Inflammatory macrophage (primary cell): ENCODE results near the gene TP53I11.

Experiments
- DNase-seq, 2 donors: peaks; one replicate each; pipeline ENCODE4 v3.0.0-alpha.2; 2020 to 2022

Gene TP53I11

DNA sequence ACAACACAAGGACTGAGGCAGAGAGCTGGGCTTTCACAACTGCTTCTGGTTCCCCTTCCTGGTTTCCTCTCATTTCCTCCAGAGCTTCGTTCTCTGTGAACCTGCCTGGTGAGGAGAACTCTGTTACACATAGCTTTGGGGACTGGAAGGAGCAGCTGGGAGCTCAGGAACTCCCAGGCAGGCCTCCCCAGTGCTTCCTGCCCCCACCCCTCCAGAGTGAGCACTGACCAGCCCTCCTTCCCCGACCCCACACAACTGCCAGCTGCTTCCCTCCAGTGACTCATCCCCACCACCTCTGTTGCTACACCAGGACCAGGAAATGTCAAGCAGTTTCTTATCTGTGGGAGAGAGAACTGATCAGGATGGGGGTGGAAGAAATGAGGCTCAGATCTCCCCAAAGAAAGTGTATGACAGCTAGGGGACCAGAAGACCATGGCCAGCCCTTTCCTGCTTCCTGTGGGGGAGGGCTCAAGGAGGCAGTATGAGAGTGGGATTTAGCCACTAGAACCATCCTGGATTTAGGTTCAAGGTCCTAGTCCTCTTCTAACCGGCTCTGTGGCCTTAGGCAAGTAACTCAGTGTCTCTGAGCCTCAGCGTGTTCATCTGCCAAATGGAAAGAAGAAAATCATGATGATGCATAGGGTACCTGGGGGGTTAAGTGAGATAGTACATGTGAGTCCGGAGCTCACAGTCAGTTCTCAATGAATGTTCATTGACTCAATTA is 4.5 kb upstream of the TP53I11 start:
- DNase-seq = peak; percentile 84 to 91

DNA sequence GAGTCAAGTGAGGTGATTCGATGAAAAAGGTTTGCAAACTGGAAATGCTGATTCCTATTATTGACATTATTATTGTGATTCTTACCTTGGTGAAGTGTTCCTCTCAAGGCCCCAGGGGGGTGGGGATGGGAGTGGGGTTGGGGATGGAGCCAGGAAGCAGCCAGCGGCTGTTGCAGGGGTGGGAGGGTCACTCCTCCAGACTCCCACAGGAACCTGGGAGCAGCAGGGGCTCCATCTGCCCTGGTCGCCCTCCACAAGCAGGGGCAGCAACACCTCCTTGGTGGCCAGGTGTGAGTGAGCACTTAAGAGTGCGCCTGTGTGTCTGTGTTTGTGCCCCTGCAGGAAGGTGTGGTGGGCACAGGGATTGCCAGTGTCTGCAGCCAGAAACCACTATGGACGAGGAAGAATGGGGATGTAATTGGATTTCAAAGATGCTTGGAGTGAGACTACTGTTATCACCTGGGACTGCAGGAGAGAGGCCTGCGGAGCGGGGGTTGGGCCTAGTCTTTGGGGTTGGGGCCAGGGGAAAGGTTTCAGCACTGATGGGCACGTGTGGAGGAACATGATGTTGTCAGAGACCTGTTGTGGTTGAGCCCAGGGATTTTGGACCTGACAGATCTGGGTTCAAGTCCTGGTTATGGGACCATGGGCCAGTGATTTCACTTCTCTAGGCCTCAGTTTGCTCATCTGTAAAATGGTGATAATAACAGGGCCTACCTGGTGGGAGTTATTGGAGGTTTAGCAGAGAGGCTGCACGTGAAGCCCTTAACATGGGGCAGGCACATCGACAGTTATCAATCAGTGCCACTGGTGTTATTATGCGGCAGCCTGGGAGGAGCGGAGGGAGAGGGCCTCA is 3.6 kb upstream of the TP53I11 start:
- no peak for DNase-seq

DNA sequence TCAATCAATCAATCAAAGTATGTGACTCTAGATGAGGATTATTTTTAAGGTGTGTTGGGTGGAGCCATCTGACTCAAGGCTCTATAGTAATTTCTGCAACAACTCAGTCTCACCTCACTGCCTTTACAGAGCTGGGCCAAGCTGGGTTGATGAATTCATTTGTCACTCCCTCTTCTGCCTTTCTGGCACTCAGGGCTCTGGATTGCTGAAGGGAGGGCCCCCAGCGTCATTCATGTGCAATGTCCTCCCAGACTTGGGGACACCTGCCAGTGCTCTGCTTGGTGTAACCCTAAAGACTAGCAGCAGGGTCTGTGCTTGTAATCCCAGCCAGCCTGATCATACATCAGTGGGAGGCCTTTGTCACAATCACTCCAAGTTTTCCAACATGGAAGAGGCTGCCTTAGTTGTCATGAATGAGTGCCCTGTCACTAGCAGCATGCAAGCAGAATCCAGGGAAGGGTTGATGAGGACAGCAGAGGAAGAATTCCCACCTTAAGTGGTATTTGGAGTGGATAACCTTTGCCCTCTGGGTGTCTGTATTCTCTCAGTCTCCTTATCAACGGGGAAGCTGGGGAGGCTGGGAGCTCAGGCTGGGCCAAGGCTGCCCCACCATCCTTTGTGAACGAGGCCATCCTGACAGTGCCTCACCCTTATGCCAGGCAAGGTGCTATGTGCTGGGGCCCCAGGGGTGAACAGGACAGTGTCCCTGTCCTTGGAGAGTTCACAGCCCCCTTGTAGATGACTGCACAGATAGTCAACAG is 2.0 kb upstream of the TP53I11 start:
- DNase-seq = no peak

DNA sequence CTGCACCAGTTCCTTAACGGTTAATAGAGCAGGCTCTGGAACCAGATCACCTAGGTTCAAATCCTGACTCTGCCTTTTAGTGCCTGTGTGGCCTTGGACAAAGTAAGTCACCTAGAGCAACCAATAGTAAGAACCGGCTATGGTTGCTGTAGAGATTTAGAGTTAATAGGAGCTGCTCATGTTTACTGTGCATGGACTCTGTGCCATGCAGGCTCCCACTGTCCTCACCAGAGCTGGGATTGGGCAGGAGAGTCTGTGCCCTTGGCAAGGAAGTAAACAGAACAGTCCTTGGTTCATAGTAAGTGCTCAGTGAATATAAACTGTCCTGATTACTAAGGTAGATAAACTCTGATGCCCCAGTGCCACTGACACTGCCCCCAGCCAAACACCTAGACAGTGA is 1.4 kb upstream of the TP53I11 start:
- no peak for DNase-seq

DNA sequence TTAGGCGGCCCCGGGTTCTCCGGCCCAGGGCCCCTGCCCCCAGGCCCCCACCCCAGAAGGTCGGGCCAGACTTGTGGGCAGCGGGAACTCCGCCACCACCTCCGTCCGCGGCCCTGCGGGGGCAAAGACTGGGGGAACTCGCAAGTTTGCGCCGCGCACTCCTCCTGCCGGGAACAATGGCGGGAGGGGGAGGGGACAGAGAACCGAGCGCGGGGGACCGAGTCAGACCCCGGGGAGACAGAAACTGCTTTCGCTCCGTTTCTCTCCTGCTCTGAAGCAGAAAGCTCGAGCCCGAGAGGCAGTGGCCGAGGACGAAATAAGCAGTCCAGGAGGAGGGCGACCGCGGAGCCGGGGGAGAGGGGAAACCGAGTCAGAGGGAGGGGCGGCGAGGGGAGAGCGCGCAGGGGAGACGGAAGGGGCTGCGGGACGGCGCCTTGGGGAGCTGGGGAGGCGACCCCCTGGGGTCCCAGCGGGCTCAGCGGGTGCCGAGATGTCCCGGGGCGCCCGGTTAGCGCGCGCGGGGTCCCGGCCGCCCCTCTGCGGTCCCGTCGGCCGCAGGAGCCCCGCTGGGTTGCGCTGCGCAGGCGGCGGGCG is 555 bp downstream of the TP53I11 start:
- peak in 1 of 2 donors; percentile 31 for DNase-seq

DNA sequence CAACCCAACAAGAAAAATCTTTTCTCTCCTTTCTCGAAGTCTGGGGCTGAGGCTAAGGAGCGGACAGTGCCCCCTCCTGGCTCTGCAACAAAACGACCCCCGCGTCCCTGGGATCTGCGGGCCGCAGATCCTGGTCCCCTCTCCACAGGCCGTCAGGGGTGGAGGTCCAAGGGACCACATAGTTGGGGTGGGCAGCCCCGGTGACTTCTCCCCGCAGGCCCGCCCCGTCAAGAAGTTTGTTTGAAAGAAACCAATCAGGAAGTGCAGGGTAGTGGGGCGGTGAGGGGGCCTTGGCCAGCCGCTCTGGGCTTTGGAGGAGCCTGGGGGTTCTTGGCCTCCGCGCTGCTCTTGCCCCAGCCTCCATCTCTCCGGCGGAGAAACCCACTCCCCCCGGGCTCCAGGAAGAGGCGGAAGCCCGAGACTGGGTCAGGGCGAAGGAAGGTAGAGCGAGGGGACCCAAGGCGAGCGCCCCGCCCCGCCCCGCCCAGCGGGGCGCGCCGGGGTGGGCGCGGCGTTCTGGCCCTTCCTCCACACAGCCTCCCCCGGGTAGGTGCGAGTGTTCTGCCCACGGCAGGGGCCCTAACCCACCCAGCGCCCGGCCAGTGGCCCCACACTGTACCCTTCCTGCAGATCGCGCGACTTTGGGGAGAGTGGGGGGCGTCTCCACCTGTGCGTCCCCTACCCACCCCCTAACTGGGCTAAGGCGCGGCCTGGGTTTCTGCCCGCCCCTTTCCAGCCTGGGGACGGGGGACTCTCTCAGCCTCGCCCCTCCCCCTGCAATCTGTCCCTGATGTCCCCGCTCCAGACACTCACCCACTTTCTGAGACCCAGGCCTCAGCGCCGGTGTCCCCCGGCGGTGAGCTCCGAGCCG is 1.3 kb downstream of the TP53I11 start:
- peak; percentile 43 to 44 for DNase-seq

DNA sequence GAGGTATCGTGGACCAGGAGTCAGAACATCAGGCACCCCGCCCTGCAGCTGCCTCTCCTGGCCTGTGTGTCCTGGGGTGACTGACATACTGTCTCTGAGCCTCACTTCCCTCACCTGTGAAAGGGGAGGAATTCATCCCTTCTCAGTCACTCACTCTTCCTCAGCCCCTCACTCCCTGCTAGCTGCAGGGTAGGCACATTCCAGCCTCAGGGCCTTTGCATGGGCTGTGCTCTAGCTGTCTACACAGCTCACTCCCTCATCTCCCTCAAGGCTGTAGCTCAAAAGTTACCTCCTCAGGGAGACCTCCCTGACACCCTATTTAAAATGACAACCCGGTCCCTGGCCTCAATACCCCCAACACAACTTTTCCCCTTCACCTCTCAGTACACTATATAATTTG is 2.5 kb downstream of the TP53I11 start:
- DNase-seq = no peak

DNA sequence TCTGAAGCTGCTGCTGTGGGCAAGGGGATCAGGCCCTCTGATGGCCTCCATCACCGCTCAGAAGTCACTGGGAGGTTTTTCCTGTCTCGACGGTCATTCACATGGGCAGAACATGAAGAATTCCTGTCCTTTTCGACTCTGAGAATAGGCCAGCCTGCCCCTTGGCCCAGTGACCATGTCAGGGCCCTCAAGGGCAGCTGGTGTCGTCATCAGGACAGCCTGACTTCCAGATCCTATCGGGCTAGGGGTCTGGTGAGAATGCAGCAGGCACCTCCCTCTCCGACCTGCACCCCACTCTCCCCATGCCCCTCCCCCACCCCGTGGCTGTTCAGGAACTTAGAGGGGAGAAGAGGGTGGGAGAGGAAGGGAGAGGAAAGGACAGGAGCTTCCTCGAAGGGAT is 3.6 kb downstream of the TP53I11 start:
- DNase-seq = no peak

DNA sequence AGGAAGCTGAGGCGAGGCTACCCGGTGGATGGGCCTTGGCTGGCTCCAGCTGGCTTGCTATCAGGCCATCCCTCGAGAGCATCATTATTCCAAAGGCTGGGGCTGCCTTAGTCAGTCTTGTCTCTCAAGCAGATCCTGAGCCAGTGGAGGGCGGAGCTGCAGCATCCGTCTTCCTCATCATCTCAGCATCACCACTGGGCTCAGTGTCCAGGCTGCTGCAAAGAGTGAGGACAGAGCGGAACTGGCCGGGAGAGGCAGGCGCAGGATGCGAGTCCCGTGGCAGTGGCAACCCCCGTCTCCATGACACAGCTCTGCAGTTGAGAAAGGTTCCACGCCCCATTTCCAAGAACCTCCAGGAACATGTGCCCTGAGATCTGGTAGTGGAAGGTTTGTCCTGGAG is 4.4 kb downstream of the TP53I11 start:
- no peak for DNase-seq

DNA sequence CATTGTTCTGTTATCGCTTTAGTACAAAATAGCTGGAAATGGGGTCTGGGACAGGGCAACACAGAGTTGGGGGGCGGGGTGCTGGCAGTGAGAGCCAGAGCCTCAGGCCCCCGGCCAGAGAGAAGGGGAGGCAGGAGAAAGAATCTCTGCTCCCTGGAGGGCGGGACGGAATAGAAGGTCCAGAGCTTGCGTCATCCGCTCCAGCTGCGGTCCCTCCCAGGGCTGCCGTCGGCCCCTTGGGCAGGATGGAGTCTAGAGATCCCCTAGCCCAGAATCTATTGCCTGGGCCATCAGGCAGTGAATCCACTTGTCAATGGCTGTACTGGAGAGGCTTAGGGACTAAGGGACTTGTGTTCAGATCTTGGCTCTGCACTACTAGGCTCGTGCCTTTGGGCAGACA is 5.0 kb downstream of the TP53I11 start:
- DNase-seq = no peak

DNA sequence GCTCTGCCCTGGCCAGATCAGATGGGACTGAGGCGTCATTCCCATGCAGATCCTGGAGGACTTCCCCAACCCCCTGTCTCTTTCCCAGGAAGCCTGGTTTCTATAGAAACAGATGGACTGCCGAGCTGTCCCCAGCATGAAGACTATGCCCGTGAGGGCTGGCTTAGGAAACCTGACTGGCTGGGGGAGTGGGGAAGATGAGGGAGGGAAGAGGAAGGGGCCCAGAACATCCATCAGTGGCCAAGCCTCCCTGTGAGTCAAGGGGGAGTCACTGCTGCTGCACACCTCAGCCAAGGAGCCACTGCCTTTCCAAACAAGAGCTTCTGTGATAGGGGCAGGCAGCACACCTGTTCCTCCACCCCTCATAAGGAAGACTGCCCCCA is 5.8 kb downstream of the TP53I11 start:
- no peak for DNase-seq

DNA sequence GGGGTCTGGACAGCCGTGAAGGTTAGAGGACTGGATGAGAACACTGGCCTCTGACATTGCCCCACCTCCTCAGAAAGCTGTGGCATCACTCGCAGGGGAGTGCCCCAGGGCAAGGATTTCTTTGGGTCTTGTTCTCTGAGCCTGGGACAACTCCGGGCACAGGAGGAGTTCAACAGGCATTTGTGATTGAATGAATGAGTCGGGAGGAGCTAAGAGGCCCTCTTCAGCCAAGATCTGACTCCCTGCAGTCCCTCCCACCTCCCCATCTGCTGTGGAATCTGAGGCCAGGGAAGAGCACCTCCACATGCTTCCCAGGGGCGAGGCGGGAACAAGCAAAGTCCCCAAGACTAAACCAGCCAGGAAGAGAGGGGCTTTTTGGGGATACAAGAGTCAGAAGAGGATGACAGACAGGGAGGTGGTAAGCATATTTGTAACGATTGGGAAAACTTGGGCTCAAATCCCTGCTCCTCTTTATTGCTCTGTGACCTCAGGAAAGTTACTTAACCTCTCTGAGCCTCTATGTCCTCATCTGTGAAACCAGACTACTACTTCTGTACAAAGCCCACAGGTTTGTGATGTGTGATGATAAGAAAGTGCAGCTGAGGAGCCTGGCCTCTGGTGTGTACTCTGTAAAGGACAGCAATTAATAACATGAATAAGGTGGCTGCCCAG is 6.4 kb downstream of the TP53I11 start:
- DNase-seq = no peak

DNA sequence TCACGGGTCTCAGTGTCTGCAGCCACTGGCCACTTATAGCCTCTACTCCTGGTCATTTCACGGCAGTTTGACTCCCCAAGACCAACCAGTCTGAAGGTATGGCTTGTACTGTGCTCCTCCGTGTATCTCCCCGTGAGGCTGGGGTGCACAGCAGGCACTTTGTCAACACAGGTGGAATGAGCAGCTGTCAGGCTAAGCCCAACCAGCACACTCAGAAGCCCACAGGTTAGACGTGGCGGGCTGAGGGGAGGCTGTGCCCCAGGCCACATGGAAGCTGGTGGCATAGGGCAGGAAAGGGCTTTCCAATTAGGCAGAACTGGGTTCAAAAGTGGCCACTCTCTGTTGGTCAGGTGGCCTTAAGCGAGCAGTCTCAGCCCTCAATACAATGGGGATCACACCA is 7.0 kb downstream of the TP53I11 start:
- no peak for DNase-seq

DNA sequence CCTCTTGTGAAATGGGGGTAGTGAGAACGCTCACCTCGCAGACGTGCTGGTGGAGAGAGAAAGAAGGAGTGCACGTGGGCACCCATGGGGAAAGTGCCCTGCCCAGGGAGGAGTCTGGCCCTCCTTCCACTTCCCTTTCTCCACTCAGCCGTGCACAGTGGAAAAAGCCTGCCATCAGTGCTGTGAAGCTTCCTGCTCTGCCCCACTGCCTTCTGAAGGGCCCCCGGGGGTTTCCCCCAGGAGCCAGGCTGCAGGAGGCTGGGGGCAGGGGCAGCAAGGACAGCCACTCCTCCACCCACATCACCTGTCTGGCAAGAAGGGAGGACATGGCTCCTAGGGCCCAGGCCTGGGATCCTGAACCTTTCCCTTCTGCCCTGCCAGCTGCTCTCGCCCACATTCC is 7.6 kb downstream of the TP53I11 start:
- DNase-seq = peak; percentile 67 to 68

DNA sequence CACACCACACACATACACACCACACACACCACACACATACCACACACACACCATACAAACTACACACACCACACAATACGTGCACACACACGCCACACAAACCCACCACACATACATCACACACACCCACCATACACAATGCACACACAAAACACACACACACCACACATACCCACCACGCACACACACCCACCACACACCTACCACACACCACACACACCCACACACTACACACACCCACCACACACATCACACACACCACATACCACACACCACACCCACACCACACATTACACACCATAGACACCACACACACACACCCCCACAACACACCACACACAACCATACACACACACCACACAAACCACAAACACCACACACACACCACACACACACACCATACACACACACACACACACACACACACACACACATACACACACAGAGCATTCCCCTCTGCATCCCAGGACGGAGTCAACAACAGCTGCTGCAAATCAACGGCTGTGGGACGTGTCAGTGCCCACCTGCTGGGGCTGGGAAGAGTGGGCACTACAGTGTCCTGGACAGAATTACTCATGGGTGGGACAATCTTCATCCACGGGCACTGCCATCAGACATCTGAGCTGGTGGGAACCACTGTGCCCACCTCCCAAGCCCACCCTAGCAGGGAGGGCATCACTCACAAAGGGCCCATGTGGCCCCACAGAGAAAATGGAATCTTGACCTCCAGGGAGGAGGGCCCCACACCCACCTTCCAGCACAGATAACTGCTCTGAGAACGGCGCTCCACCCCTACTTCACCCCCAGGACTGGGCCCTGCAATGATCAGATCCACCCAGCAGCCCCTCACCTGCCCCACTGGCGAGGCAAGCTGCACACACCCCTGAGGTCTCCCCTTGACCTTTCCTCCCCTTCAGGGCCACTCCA is 8.4 kb downstream of the TP53I11 start:
- DNase-seq = no peak

DNA sequence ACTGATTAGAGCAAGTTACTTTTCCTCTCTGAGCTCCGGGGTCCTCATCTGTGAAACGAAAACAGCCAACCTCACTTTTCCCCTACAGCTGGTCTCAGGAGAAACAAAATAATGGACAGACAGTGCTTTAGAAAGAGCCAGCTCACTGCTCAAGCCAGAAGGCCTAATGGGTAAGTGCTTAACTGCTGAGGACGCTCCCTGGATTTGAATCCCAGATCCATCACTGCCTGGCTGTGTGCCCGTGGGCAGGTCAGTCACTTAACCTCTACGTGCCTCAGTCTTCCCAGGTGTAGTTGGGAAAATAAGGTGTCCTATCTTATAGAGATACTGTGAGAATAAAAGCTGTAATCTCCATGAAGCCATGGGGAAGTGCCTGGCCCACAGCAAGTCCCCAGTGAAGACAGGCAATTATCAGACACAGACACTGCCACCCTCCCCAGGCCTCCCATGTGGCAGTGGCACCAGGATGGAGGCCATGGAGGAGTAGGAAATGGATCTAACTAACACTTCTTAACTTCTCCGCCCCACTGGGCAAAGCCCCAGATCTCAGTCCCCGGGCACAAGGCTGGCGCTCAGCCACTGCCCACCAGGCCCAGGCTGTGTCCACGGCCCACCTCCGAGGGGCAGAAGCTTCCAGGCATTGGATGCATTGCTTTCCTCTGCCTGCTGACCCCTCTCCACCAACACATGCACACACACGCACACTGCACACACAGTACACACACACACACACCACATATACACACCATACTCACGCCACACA is 9.2 kb downstream of the TP53I11 start:
- DNase-seq = no peak

DNA sequence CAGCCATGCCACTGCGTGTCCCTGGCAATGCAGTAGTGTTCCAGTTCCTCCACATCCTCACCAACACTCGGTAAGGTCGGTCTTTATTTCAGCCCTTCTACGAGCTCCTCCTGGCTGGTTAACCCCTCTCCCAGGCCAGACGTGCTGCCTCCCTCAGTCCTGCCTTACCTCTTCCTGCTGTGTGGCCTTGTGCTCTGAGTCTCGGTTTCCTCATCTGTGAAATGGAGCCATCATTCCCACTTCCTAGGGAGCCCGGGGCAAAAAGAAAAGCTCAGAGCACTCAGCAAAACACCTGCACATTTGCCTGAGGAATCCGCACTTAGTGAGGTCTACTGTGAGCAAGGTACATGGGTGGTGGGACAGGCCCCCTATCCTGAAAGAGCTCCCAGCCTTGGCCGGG is 9.8 kb downstream of the TP53I11 start:
- no peak for DNase-seq

DNA sequence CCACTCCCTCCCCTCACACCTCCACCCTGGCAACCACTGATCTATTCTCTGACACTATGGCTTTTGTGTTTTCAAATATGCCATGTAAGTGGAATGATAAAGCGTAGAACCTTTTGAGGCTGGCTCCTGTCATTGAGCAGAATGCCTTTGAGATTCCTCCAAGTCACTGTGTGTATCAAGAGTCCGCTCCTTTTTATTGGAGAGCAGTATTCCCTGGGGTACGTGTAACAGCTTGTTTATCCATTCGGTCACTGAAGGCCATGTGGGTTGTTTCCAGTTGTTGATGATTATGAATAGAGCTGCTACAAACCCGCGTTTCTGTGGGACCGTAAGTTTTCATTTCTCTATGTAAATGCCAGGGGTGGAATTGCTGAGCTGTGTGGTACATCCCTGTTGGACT is 10.3 kb downstream of the TP53I11 start:
- DNase-seq = no peak

DNA sequence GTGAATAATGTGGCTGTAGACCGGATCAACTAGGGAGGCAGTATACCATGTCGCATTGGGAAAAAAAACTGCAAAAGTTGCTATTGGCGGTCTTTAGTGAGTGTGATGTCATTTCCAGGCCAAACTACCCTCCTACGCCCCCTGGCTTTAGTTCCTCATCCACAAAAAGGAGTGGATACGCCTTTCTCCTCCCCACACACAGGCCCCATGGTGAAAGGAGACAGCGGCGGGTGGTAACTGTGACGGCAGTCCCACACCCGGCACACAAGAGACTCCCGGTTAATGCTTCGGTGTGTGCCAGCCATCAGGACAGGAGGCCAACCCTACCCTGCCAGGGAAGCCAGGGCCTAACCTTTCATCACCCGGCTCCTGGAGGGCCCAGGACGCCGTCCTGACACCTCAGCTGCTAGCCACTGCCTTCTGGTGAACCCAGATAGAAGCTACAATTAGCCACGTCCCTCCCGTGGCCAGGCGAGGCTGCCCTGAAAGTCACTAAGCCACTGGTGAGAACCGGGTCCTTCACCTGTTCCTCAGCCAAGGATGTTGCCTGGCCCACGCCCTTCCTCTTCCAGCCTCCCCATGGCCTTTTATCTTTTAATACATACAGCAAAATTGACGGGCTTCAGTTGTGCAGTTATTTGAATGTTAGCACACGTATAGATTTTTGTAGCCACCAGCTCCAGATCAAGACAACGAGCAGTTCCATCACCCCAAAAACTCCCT is 10.8 kb downstream of the TP53I11 start:
- DNase-seq = peak; percentile 89 to 92
